ENCODE results near the gene MSRB3. TPM values are rescaled to one million over a fixed set of nuclear protein-coding genes. Genes with fewer than 3 reads are reported as not detected.

The MSRB3 gene
- polyA plus RNA-seq, 1 donor from 2014 or later: 0.19 TPM

DNA sequence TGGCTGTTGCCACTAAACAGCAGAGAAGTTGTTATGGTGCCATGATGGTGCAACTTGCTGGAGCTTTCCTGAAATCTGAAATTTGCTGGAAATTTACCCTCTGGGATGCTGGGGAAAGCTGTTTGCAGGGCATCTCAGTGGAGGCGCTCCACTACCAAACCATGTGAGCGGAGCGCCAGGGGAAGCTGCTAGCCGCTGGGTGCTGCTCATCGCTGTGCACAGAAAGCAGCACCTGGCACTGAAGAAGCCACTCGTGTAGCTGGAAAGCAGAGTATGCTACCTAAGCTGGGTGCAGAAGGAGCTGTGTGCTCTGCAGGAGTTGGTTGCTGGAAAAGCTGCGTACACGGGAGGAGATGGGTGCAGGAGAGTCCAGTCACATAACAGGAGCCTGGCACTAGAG is 53.0 kb downstream of the MSRB3 start:
- Histone ChIP-seq H4K20me1 (ENCODE audit: insufficient read depth) (no peaks in the 10 kb centered on the region), H3K9me3 (ENCODE audit: low read length) (no peaks in the 10 kb centered on the region), H3K36me3 (ENCODE audit: insufficient read depth, low read length) (no peaks in the 10 kb centered on the region), H3K27ac (ENCODE audit: low read length) (no peak overlapping the region), H3K4me3 (ENCODE audit: low read length) (no peak overlapping the region), H3K4me2 (ENCODE audit: low read length) (no peak overlapping the region), H3K79me2 (replicated peaks; ENCODE audit: insufficient read depth, low read length) (no peaks in the 10 kb centered on the region), H3F3A (ENCODE audit: insufficient read depth, low read length, poor library complexity, severe bottlenecking) (no peaks in the 10 kb centered on the region), H3K9ac (ENCODE audit: low read length) (no peak overlapping the region), H3K27me3 (ENCODE audit: insufficient read depth, low read depth, low read length) (no peaks in the 10 kb centered on the region), H3K9me2 (ENCODE audit: insufficient read depth, low read length) (no peaks in the 10 kb centered on the region), H2AFZ (ENCODE audit: low read depth, low read length) (no peak overlapping the region)
- TF ChIP-seq, protein P1, sequence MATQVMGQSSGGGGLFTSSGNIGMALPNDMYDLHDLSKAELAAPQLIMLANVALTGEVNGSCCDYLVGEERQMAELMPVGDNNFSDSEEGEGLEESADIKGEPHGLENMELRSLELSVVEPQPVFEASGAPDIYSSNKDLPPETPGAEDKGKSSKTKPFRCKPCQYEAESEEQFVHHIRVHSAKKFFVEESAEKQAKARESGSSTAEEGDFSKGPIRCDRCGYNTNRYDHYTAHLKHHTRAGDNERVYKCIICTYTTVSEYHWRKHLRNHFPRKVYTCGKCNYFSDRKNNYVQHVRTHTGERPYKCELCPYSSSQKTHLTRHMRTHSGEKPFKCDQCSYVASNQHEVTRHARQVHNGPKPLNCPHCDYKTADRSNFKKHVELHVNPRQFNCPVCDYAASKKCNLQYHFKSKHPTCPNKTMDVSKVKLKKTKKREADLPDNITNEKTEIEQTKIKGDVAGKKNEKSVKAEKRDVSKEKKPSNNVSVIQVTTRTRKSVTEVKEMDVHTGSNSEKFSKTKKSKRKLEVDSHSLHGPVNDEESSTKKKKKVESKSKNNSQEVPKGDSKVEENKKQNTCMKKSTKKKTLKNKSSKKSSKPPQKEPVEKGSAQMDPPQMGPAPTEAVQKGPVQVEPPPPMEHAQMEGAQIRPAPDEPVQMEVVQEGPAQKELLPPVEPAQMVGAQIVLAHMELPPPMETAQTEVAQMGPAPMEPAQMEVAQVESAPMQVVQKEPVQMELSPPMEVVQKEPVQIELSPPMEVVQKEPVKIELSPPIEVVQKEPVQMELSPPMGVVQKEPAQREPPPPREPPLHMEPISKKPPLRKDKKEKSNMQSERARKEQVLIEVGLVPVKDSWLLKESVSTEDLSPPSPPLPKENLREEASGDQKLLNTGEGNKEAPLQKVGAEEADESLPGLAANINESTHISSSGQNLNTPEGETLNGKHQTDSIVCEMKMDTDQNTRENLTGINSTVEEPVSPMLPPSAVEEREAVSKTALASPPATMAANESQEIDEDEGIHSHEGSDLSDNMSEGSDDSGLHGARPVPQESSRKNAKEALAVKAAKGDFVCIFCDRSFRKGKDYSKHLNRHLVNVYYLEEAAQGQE (IDR thresholded peaks at IDR 0.05; ENCODE audit: borderline replicate concordance): no peak
- TF ChIP-seq RAD21 (conservative IDR thresholded peaks at IDR 0.05) (no peak), EP300 (conservative IDR thresholded peaks at IDR 0.05; ENCODE audit: poor library complexity, severe bottlenecking) (no peak), TAF1 (IDR thresholded peaks at IDR 0.05; ENCODE audit: low read depth) (no peak), MXI1 (conservative IDR thresholded peaks at IDR 0.05; ENCODE audit: poor library complexity, severe bottlenecking) (no peak), SMC3 (conservative IDR thresholded peaks at IDR 0.05; ENCODE audit: poor library complexity) (no peak), EZH2 (IDR thresholded peaks at IDR 0.05; ENCODE audit: borderline replicate concordance, insufficient read depth, low read length, poor library complexity, severe bottlenecking) (no peak), POLR2AphosphoS5 (IDR thresholded peaks at IDR 0.05) (no peak)
- TF ChIP-seq, protein P2, sequence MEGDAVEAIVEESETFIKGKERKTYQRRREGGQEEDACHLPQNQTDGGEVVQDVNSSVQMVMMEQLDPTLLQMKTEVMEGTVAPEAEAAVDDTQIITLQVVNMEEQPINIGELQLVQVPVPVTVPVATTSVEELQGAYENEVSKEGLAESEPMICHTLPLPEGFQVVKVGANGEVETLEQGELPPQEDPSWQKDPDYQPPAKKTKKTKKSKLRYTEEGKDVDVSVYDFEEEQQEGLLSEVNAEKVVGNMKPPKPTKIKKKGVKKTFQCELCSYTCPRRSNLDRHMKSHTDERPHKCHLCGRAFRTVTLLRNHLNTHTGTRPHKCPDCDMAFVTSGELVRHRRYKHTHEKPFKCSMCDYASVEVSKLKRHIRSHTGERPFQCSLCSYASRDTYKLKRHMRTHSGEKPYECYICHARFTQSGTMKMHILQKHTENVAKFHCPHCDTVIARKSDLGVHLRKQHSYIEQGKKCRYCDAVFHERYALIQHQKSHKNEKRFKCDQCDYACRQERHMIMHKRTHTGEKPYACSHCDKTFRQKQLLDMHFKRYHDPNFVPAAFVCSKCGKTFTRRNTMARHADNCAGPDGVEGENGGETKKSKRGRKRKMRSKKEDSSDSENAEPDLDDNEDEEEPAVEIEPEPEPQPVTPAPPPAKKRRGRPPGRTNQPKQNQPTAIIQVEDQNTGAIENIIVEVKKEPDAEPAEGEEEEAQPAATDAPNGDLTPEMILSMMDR (IDR thresholded peaks at IDR 0.05; ENCODE audit: poor library complexity, severe bottlenecking): no peak

DNA sequence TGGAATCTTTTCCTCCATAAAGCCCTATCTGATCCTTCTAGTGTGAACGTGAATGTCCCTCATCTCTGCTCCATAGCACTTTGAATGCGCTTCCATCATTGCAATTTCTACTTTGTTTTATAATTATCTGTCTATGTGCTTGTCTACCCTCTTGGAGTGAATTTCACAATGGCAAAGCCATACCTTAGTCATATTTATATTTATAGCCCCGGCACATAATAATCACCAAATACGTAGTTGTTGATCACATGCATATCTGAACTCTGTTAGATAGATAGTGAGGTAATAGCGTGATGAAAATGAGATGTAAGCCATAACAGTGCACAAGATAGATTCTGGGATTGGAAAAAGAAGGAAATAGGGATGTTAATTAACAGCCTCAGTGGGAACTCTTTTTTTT is 55.2 kb downstream of the MSRB3 start:
- Histone ChIP-seq H2AFZ (ENCODE audit: low read depth, low read length) (no peak overlapping the region), H3K9ac (ENCODE audit: low read length) (no peak overlapping the region), H3F3A (ENCODE audit: insufficient read depth, low read length, poor library complexity, severe bottlenecking) (no peaks in the 10 kb centered on the region), H3K9me3 (ENCODE audit: low read length) (no peaks in the 10 kb centered on the region), H3K36me3 (ENCODE audit: insufficient read depth, low read length) (no peaks in the 10 kb centered on the region), H3K27ac (ENCODE audit: low read length) (no peak overlapping the region), H3K27me3 (ENCODE audit: insufficient read depth, low read depth, low read length) (no peaks in the 10 kb centered on the region), H4K20me1 (ENCODE audit: insufficient read depth) (no peaks in the 10 kb centered on the region), H3K4me3 (ENCODE audit: low read length) (no peak overlapping the region), H3K9me2 (ENCODE audit: insufficient read depth, low read length) (no peaks in the 10 kb centered on the region), H3K4me2 (ENCODE audit: low read length) (no peak overlapping the region), H3K79me2 (replicated peaks; ENCODE audit: insufficient read depth, low read length) (no peaks in the 10 kb centered on the region)
- no peak for TF ChIP-seq EP300 (conservative IDR thresholded peaks at IDR 0.05; ENCODE audit: poor library complexity, severe bottlenecking)
- TF ChIP-seq MXI1 (conservative IDR thresholded peaks at IDR 0.05; ENCODE audit: poor library complexity, severe bottlenecking): no peak
- TF ChIP-seq, protein P2 (IDR thresholded peaks at IDR 0.05; ENCODE audit: poor library complexity, severe bottlenecking): no peak
- no peak for TF ChIP-seq POLR2AphosphoS5 (IDR thresholded peaks at IDR 0.05)
- TF ChIP-seq EZH2 (IDR thresholded peaks at IDR 0.05; ENCODE audit: borderline replicate concordance, insufficient read depth, low read length, poor library complexity, severe bottlenecking): no peak
- no peak for TF ChIP-seq TAF1 (IDR thresholded peaks at IDR 0.05; ENCODE audit: low read depth)
- no peak for TF ChIP-seq SMC3 (conservative IDR thresholded peaks at IDR 0.05; ENCODE audit: poor library complexity)
- TF ChIP-seq RAD21 (conservative IDR thresholded peaks at IDR 0.05): no peak
- TF ChIP-seq, protein P1 (IDR thresholded peaks at IDR 0.05; ENCODE audit: borderline replicate concordance): no peak
